Activated T-cell treated with anti-CD3 and anti-CD28 coated beads for 4 hours (primary cell): Measurements from ENCODE around the gene GULP1.

Source experiments
- DNase-seq: peaks from one replicate; pipeline ENCODE4 v3.0.0-alpha.2; 2020

The GULP1 gene

DNA sequence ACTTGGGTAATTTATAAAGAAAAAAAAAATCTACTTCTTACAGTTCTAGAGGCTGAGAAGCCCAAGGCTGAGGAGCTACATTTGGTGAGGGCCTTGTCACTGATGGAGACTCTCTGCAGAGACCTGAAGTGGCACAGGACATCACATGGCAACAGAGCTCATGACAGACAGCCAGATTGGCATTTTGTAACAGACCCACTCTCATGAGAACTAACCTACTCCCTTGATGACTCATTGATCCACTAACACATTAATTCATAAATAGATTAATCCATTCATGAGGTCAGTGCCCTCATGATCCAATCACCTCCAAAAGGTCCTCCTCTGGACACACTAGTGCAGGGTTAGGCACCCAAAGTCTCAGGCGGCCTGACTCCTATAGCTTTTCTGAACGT, 318.4 kb downstream of the GULP1 start:
- no peak for DNase-seq

GRCh38 chr2:188610827-188611226, 319.2 kb downstream of the GULP1 start:
- no peak for DNase-seq

DNA sequence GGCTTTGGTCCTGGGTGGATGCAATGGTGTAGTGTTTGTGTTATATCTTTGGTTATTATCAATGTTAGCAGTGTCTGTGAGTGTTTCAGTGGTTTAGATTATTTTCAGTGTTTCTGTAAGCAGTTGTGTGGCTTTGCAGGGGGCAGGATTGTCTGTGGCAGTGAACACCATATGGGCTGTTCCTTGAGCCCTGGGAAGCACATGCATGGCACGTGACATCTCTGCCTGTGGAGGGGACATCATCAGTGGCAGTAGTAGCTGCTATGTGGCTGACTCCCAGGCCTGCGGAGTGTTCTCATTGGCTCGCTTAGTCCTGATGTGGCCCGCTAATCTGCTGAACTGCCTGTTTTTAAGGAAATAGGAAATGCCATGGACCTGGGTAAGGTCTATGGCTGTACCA, 327.5 kb downstream of the GULP1 start:
- no peak for DNase-seq

DNA sequence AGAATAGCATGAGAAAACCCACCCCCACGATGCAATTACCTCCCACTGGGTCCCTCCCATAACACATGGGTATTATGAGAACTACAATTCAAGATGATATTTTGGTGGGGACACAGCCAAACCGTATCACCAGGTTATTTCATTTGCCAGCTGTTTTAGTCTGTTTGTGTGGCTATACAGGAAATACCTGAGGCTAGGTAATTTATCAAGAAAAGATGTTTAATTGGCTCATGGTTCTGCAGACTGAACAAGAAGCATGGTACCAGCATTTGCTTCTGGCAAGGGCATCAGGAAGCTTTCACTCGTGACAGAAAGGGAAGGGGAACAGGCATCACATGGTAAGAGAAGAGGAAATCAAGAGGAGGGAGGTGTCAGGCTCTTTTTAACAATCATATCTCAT, 329.2 kb downstream of the GULP1 start:
- no peak for DNase-seq

DNA sequence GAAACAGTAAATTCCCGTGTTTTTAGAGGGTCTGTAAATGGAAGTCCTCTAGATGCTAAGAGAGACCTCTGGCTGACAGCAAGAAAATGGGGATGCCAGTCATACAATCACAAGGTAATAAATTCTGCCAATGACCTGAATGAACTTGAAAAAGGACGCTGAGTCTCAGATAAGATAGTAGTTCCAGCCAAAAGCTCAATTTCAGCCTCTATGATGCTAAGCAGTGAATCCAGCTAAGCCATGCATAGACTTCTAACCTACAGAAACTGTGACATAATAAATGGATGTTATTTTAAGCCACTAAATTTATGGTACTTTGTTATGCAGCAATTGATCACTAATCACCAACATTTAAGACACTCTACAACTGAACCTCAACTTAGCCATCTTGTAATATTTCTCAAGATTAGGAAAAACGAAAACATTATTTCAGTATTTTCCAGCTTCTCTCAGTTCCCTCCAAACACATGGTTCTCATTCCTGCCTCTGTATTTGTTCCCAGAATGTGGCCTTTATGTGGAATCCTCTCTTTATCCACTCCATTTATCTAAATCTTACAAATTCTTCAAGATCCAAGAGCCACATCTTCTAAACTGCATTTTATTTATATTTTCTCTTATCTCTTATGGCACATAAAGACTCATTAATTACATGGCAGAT, 331.1 kb downstream of the GULP1 start:
- no peak for DNase-seq

DNA sequence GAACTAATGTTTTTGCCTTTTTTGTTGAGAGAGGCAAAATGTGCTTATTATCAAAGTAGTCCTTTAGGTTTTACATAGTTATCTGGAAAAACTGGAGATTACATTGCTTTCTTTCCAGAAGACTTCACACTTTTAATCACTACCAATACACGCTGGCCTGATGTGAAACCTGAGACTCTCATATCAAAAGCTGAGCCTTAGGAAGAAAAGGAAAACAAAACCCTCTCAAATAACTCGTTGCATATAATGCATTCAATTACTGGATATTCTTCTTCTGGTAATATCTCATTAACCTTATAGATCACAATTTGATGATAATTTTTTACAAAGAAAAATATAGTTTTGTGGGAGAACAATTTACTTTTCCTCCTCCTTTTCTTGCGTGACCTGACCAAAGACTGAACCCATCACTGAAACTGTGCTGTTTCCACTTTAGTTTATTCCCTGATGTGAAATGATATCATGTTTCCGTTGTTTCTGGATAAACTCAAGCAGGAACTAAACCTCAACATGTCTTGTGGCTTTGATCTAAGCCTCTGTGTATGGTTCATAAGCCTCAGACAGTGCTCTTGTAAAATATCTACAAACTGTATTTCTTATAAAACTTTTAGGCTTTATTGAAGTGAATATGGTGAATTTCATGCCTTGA, 332.4 kb downstream of the GULP1 start:
- DNase-seq = no peak

DNA sequence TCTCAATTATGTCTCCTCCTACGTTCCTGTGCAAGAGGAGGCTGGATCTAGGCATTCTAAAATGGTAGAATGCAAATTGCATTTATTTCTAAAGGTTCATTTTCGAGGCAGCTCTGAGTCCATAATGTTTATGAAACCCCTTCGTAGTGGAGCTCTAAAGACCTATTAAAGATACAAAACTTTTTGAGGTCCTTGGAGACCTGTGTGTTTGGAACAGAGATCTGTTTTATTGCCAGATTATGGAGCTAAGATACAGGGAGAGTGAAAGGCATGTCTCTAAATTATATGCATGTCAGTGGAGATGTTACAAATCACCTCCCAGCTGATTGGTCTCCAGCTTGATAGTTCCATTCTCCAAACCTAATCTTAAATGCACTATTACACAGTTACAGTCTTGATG, 335.8 kb downstream of the GULP1 start:
- DNase-seq = no peak

- DNase-seq = no peak
Observed at GRCh38 chr2:188628989-188629752, 337.5 kb downstream of the GULP1 start.

DNA sequence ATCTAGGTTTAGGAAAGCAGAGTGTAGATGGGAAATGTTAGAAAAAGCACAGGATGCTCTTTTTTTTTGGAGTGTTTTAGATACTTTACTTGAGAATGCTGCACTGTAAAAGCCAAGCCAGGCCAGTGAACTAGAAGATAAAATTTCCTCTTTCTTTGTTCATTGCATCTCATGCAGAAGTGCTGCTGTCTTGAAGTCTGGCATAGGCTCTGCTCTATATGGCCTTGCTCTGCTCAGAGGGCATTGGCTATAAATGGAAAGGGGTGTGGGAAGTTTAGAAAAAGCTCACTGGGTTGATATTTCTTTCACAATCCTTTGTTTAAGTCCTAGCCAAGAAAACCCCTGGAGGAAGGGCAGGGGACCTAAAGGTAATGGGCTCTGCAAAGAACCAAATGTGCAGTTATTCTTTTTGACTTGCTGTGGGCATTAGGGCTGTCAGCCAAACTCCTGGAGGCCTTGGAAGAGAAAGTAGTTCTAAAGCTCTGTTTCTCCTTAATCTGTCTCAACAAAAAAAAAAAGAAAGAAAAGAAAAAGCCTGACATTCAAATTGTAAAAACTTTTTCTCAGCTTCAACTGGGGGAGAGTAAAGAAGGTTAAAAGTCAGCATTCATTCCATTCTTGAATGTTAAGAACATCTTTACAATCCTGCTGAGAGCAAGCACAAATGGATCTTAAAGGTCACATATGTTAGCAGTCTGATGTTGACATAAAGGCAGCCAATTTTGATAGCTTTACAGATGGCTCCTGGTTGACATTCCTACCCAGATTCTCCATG, 338.3 kb downstream of the GULP1 start:
- no peak for DNase-seq

GRCh38 chr2:188631037-188631809, 339.5 kb downstream of the GULP1 start:
- DNase-seq = no peak

DNA sequence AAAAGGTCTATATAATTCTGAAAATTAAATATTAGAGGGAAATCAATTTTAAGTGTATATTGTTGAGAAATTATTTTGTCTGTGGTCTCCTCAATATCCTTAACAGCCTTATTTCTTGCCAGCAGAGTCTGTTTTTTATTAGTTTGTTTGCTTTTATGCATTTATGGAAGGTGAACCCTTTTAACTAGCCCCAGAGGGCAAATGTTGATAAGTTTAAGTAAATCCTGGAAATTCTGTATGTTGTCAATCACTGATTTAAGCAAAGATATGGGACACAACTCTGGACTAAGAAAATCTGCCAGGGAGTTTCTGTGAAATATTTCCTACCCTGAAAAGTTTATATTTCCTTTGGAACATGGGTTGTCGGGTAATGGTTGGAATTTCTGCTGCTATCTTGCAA, 343.0 kb downstream of the GULP1 start:
- no peak for DNase-seq
